H1 (cell line): ENCODE data around the gene DOCK10. TPM values are rescaled to one million over a fixed set of nuclear protein-coding genes. Genes with fewer than 3 reads are reported as not detected.

Experiments
- ATF2 ChIP-seq: IDR thresholded peaks from 2 replicates; pipeline ENCODE4 v1.6.1; 2012; ENCODE audit warnings: low read length, inconsistent platforms
- BRCA1 ChIP-seq: IDR thresholded peaks from 2 replicates; pipeline ENCODE4 v1.6.1; 2012; ENCODE audit warnings: low read depth, low read length, improper control_type of control experiment
- CHD7 ChIP-seq: fragments of 300-600 bp; sonication (generic); IDR thresholded peaks from 2 replicates; pipeline ENCODE4 v1.7.1; 2012; ENCODE audit warnings: low read length, moderate library complexity, mild to moderate bottlenecking, inconsistent platforms; ENCODE audit not compliant: insufficient replicate concordance
- CTBP2 ChIP-seq: IDR thresholded peaks from 2 replicates; pipeline ENCODE4 v1.7.0; 2011; ENCODE audit warnings: borderline replicate concordance, mild to moderate bottlenecking, moderate library complexity, mixed read lengths, low read length; ENCODE audit not compliant: insufficient read depth, insufficient read length
- E2F6 ChIP-seq: IDR thresholded peaks from 2 replicates; pipeline ENCODE4 v1.6.1; 2012; ENCODE audit warnings: inconsistent platforms
- KDM1A ChIP-seq: fragments of 200-600, 300-600 bp; sonication (generic); IDR thresholded peaks from 2 replicates; pipeline ENCODE4 v1.7.1; 2016; ENCODE audit warnings: mild to moderate bottlenecking, low read length, borderline replicate concordance
- POLR2A ChIP-seq, 2 experiments: IDR thresholded peaks; 1 replicate in 1 of 2; 2 replicates in 1 of 2; pipeline ENCODE4 v1.6.1; 2011; ENCODE audit warnings: low read depth in 2 of 2, low read length in 2 of 2, mild to moderate bottlenecking in 2 of 2; ENCODE audit errors: control extremely low read depth in 1 of 2
- SIN3A ChIP-seq, 2 experiments: IDR thresholded peaks in 1 of 2; conservative IDR thresholded peaks in 1 of 2; 2 replicates each; pipeline ENCODE4 v1.6.1; 2011 to 2012; ENCODE audit warnings: low read length in 2 of 2, improper control_type of control experiment in 1 of 2, low read depth in 1 of 2, mild to moderate bottlenecking in 1 of 2
- SP1 ChIP-seq: IDR thresholded peaks from 2 replicates; pipeline ENCODE4 v1.6.1; 2011; ENCODE audit warnings: low read depth, low read length
- TAF1 ChIP-seq: IDR thresholded peaks from 2 replicates; pipeline ENCODE4 v1.6.1; 2011; ENCODE audit warnings: mild to moderate bottlenecking, low read depth, low read length
- polyA plus RNA-seq, 7 experiments: library from polyadenylated mRNA; depleted of rRNA in 3 of 7; stranded (reverse) in 5 of 7; unstranded in 2 of 7; fragments of >200 nt in 5 of 7; fragments of 200-250 nt in 2 of 7; gene quantifications; 1 replicate in 5 of 7; 2 replicates in 1 of 7; 4 replicates in 1 of 7; pipeline versions ENCODE4 v1.2.1 to v1.2.3, GENCODE V29; 2011 to 2013; ENCODE audit warnings: missing spikeins in 2 of 7, mixed read lengths in 2 of 7
- total RNA-seq: library from RNA; stranded (reverse); fragmentation: NEBNext Ultra II Directional; extraction: Animal tissue kit (Norgen Biotek cat#: 25700); gene quantifications from 2 replicates; pipeline ENCODE4 v1.2.1, GENCODE V29; 2021

The DOCK10 gene
- total and polyA plus RNA-seq, 2 of the 8 experiments (the other 6 are each of a cell fraction or from before 2014, with no cell fraction given) = 0.33 to 1.6 TPM

GRCh38 chr2:224803930-224804329, 238.3 kb downstream of the DOCK10 start (continued):
- TF ChIP-seq CHD7 (no peak), SP1 (no peak), E2F6 (no peak), TAF1 (no peak), POLR2A (IDR thresholded peaks at IDR 0.05; ENCODE audit: control extremely low read depth in 1 of 2, low read depth in 2 of 2, low read length in 2 of 2) (no peak), BRCA1 (no peak), KDM1A (no peak), CTBP2 (no peak), SIN3A (conservative IDR thresholded peaks at IDR 0.05 in 1 of 2, IDR thresholded peaks at IDR 0.05 in 1 of 2; ENCODE audit: low read depth in 1 of 2, low read length in 2 of 2) (no peak), ATF2 (no peak)
